Measurements from ENCODE around the gene FANCE. TPM values are rescaled to one million over a fixed set of nuclear protein-coding genes. Genes with fewer than 3 reads are reported as not detected.

FANCE gene
- total and polyA plus RNA-seq, 8 donors = 5.4 to 13.7 (median 11.6) TPM

GRCh38 chr6:35469751-35470662 lies 17.9 kb downstream of the FANCE start:
- no peaks in the 10 kb centered on the region for H3K27me3 ChIP-seq
- peaks cover 0 to 66% of the 10 kb centered on the region in 2 donors for H3K36me3 ChIP-seq
- no peak for TF ChIP-seq CTCF (IDR thresholded peaks at IDR 0.05)
- H3K4me1 ChIP-seq = peaks cover 15 to 43% of the 10 kb centered on the region in 2 donors
- no peak for DNase-seq
- H3K9me3 ChIP-seq = no peaks in the 10 kb centered on the region
- intact Hi-C loops (cut with DNase I) = no loop called here
- H3K27ac ChIP-seq = peak overlapping the region in 1 of 2 donors; percentile 87
- H3K4me3 ChIP-seq = peak overlapping the region; percentile 81 to 90
- no peak for ATAC-seq

- TF ChIP-seq CTCF (IDR thresholded peaks at IDR 0.05) = no peak
- Histone ChIP-seq H3K27ac (no peak overlapping the region), H3K9me3 (no peaks in the 10 kb centered on the region), H3K4me3 (peak overlapping the region in 1 of 2 donors; percentile 90), H3K4me1 (peaks cover 15 to 43% of the 10 kb centered on the region in 2 donors), H3K36me3 (peaks cover 0 to 66% of the 10 kb centered on the region in 2 donors), H3K27me3 (no peaks in the 10 kb centered on the region)
- ATAC-seq = no peak
- intact Hi-C loops (cut with DNase I) = no loop called here
- no peak for DNase-seq
These were observed 18.6 kb downstream of the FANCE start for GRCh38 chr6:35470663-35471120.

GRCh38 chr6:35471836-35472345 lies 19.8 kb downstream of the FANCE start:
- TF ChIP-seq CTCF (IDR thresholded peaks at IDR 0.05) = no peak
- intact Hi-C loops (cut with DNase I) = no loop called here
- peak overlapping the region in 1 of 2 donors; percentile 90 for H3K4me3 ChIP-seq
- H3K27me3 ChIP-seq = no peaks in the 10 kb centered on the region
- H3K36me3 ChIP-seq = peaks cover 0 to 66% of the 10 kb centered on the region in 2 donors
- no peak for ATAC-seq
- no peak for DNase-seq
- H3K27ac ChIP-seq = no peak overlapping the region
- H3K4me1 ChIP-seq = peaks cover 15 to 43% of the 10 kb centered on the region in 2 donors
- no peaks in the 10 kb centered on the region for H3K9me3 ChIP-seq

GRCh38 chr6:35473075-35473849 lies 21.1 kb downstream of the FANCE start:
- H3K27me3 ChIP-seq = no peaks in the 10 kb centered on the region
- DNase-seq (no peak), ATAC-seq (no peak)
- peaks cover 15 to 38% of the 10 kb centered on the region in 2 donors for H3K4me1 ChIP-seq
- no peak overlapping the region for H3K27ac ChIP-seq
- intact Hi-C loops (cut with DNase I) = no loop called here
- no peak for TF ChIP-seq CTCF (IDR thresholded peaks at IDR 0.05)
- H3K9me3 ChIP-seq = no peaks in the 10 kb centered on the region
- H3K36me3 ChIP-seq = peaks cover 0 to 67% of the 10 kb centered on the region in 2 donors
- H3K4me3 ChIP-seq = no peak overlapping the region

GRCh38 chr6:35473850-35474130 lies 21.7 kb downstream of the FANCE start:
- Histone ChIP-seq H3K36me3 (peaks cover 0 to 72% of the 10 kb centered on the region in 2 donors), H3K4me1 (peaks cover 15 to 36% of the 10 kb centered on the region in 2 donors), H3K9me3 (no peaks in the 10 kb centered on the region), H3K27ac (no peak overlapping the region), H3K4me3 (no peak overlapping the region), H3K27me3 (no peaks in the 10 kb centered on the region)
- ATAC-seq (no peak), DNase-seq (no peak)
- intact Hi-C loops (cut with DNase I) = no loop called here
- TF ChIP-seq CTCF (IDR thresholded peaks at IDR 0.05) = no peak

All from left lung (tissue), 10 donors.